ENCODE results near the gene EIF5A.

The EIF5A gene

DNA sequence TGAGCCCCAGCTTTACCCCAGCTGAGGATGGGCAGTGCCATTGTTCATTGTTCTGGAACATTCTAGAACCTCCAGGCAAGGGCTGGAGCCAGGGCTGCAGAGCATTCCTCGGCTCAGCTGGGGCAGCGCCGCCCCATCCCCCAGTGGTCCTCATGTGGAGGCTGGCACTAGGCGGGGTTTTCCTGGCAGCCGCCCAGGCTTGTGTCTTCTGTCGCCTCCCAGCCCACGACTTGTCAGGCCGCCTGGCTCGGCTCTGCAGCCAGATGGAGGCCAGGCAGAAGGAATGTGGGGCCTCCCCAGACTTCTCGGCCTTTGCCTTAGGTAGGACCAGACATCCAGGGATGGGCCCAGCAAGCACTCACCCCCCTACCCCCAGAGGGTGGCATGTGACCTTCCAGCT, 47.6 kb downstream of the EIF5A start, which contains the start of gene TMEM95:
Gene TMEM95, plus strand, starts transcription at position 104 of the 400 bp plus-strand sequence. Its CDS starts 49 bp downstream, at position 153.
- peak; percentile 45 for DNase-seq (ENCODE audit: low read depth, low spot score)

DNA sequence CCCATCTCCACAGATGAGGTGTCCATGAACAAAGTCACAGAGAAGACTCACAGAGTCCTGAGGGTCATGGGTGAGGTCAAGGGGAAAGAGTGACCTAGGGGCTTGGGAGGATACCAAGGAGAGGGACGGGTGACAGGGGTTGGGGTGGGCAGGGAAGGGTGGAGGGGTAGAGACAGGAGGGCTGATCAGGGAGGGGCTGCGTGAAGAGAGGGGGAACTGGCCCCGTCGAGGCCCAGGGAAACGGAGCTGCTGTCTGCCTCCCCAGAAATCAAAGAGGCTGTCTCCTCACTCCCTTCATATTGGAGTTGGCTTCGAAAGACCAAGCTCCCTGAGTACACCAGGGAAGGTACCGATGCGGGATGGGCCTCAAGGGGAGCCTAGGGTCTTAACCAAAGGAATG, 48.1 kb downstream of the EIF5A start:
- DNase-seq (ENCODE audit: low read depth, low spot score) = no peak

GRCh38 chr17:7356072-7356549, 48.7 kb downstream of the EIF5A start:
- DNase-seq (ENCODE audit: low read depth, low spot score) = peak; percentile 83

DNA sequence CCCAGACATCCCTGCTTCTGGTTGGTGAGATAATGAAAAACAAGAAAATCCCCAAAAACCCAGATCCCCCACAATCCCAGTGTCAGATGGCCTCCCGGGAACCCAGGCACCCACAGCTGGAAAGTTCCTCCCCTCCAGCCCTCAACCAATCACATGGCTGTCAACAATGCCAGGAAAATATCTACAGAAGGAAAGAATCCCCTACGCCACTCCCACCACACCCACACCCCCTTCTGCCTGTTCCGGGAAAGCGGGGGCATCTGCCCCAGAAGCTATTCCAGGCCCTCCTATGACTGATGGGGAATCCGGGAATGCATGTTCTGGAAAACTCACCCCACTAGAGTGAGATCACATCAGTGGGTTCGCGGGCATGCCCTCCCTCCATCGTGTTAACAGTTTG, 49.3 kb downstream of the EIF5A start:
- no peak for DNase-seq (ENCODE audit: low read depth, low spot score)

GRCh38 chr17:7357381-7357780, 50.0 kb downstream of the EIF5A start:
- no peak for DNase-seq (ENCODE audit: low read depth, low spot score)

DNA sequence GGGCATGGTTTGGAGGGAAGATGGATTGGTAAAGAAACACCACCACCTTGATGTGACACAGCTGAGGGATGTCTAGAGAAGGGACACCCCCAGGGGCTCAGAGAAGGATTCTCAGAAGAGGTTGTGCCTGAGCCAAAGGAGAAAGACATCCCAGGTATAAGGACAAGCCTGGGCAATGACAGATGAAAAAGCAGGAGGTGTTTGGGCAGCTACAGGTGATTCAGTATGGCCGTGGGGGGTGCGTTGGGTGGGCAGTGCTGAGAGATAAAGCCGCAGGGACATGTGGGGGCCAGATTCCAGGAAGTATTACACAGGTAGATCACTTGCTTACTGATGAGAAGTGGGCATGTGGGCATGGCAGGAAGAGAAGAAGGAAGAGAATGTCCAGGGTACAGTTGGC, 54.5 kb downstream of the EIF5A start:
- DNase-seq (ENCODE audit: low read depth, low spot score) = no peak
